ENCODE results near the gene PCAT6. TPM values are rescaled to one million over a fixed set of nuclear protein-coding genes. Genes with fewer than 3 reads are reported as not detected.
A peak's percentile ranks its signal among the peaks of the same experiment; 100 is the strongest.

PCAT6 gene
- total RNA-seq, 1 donor = 0.72 TPM

DNA sequence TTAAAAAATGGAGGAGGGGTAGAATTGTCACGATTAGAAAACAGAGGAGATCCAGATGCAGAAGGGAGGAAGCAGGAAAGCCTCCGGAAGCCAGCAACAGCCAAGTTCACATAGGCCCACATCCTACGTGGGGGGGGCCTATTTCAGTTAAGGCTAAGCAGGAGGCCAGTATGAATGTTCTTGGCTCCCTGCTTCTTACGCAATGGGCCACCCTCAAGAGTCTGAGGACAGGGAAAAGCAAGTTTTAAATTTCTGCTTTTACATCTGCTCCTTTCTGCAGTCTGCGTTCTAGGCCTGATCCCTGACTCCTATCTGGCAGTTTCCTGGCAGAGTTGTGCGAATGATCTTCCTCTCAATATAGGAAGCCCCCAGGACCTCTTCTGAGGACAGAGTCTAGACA lies 47.6 kb downstream of the PCAT6 start:
- H3K27ac ChIP-seq (ENCODE audit: low read depth, low read length) = no peak overlapping the region
- no peaks in the 10 kb centered on the region for H3K9me3 ChIP-seq (ENCODE audit: low read depth, low read length)
- H3K27me3 ChIP-seq (ENCODE audit: insufficient read depth, low read length) = no peaks in the 10 kb centered on the region
- no peaks in the 10 kb centered on the region for H3K79me2 ChIP-seq (ENCODE audit: insufficient read depth, low read length)
- H3K4me1 ChIP-seq (ENCODE audit: insufficient read depth, low read length) = peaks cover 8% of the 10 kb centered on the region
- H4K20me1 ChIP-seq (ENCODE audit: insufficient read depth, low read length) = no peaks in the 10 kb centered on the region
- H3K4me3 ChIP-seq (ENCODE audit: insufficient read depth, low read length) = no peak overlapping the region
- no peak overlapping the region for H2AFZ ChIP-seq (ENCODE audit: low read length)
- no peak overlapping the region for H3K4me2 ChIP-seq (ENCODE audit: insufficient read depth, low read length)
- no peaks in the 10 kb centered on the region for H3K36me3 ChIP-seq (ENCODE audit: insufficient read depth, low read length)
- DNase-seq (ENCODE audit: insufficient read length, low spot score, missing footprints) = no peak
- TF ChIP-seq, protein P1, sequence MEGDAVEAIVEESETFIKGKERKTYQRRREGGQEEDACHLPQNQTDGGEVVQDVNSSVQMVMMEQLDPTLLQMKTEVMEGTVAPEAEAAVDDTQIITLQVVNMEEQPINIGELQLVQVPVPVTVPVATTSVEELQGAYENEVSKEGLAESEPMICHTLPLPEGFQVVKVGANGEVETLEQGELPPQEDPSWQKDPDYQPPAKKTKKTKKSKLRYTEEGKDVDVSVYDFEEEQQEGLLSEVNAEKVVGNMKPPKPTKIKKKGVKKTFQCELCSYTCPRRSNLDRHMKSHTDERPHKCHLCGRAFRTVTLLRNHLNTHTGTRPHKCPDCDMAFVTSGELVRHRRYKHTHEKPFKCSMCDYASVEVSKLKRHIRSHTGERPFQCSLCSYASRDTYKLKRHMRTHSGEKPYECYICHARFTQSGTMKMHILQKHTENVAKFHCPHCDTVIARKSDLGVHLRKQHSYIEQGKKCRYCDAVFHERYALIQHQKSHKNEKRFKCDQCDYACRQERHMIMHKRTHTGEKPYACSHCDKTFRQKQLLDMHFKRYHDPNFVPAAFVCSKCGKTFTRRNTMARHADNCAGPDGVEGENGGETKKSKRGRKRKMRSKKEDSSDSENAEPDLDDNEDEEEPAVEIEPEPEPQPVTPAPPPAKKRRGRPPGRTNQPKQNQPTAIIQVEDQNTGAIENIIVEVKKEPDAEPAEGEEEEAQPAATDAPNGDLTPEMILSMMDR (IDR thresholded peaks at IDR 0.05; ENCODE audit: extremely low read depth, low read depth, low read length) = no peak

DNA sequence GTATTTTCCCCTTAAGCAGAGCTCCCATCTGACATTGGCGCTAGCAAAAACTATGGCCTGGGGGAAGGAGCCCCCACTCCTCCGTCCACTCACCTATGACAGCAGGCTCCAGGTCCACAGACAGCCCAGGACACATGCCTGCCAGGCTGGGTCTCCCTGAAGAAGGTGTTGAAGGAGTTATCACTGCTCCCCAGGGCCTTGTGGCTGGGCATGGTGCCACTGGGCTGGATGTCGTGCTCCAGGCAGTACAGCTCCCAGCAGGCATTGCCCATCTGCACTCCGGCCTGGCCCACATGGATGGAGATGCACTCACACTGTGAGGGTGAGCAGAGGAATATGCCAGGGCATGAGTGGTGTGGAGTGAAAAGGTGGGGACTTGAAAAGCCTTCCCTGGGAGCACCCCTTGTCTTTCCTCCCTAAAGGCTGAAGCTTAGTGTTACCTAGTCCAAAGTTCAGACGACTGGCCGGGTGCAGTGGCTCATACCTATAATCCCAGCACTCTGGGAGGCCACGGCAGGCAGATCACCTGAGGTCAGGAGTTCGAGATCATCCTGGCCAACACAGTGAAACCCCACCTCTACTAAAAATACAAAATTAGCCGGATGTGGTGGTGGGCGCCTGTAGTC lies 48.1 kb downstream of the PCAT6 start:
- no peak overlapping the region for H3K27ac ChIP-seq (ENCODE audit: low read depth, low read length)
- no peaks in the 10 kb centered on the region for H3K36me3 ChIP-seq (ENCODE audit: insufficient read depth, low read length)
- H3K9me3 ChIP-seq (ENCODE audit: low read depth, low read length) = no peaks in the 10 kb centered on the region
- H3K27me3 ChIP-seq (ENCODE audit: insufficient read depth, low read length) = no peaks in the 10 kb centered on the region
- TF ChIP-seq, protein P1 (IDR thresholded peaks at IDR 0.05; ENCODE audit: extremely low read depth, low read depth, low read length) = no peak
- H3K4me3 ChIP-seq (ENCODE audit: insufficient read depth, low read length) = no peak overlapping the region
- DNase-seq (ENCODE audit: insufficient read length, low spot score, missing footprints) = no peak
- no peak overlapping the region for H2AFZ ChIP-seq (ENCODE audit: low read length)
- H3K79me2 ChIP-seq (ENCODE audit: insufficient read depth, low read length) = no peaks in the 10 kb centered on the region
- H3K4me1 ChIP-seq (ENCODE audit: insufficient read depth, low read length) = peaks cover 8% of the 10 kb centered on the region
- no peak overlapping the region for H3K4me2 ChIP-seq (ENCODE audit: insufficient read depth, low read length)
- H4K20me1 ChIP-seq (ENCODE audit: insufficient read depth, low read length) = no peaks in the 10 kb centered on the region

DNA sequence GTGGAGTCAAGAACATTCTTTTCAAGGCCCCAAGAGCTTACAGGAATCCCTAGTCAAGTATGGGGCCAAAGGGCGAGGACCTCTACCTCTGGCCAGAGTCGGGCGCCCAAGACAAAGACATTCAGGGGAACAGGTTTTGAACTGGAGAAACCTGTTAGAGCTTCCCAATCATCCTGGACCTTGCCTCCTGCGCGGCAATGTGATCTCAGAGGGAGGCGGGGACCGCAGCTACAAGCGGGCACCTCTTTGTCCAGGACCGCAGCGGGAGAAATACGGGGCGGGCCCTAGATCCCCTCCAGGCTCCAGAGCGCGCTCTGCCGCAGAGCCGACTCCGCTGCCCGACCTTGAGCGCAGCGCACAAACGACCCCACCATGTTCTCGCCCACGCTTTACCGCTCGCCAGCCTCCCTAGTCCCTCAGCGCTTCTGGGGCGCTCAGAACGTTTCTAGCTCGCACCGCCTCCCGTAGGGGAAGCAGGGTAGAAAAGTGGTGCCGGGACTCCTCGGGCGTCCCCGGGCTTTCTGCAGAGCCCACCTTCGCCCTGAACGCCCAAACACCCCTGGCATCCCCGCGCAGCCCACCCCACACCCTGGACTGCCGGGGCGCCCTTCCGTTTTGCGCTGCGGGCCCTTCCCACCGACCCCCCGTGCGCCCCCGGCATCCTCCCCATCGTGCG lies 50.1 kb downstream of the PCAT6 start:
- Histone ChIP-seq H3K4me2 (ENCODE audit: insufficient read depth, low read length) (peak overlapping the region; percentile 99), H3K36me3 (ENCODE audit: insufficient read depth, low read length) (no peaks in the 10 kb centered on the region), H3K4me3 (ENCODE audit: insufficient read depth, low read length) (peak overlapping the region; percentile 83), H2AFZ (ENCODE audit: low read length) (peak overlapping the region; percentile 93), H3K27me3 (ENCODE audit: insufficient read depth, low read length) (no peaks in the 10 kb centered on the region), H3K27ac (ENCODE audit: low read depth, low read length) (no peak overlapping the region), H3K79me2 (ENCODE audit: insufficient read depth, low read length) (no peaks in the 10 kb centered on the region), H4K20me1 (ENCODE audit: insufficient read depth, low read length) (no peaks in the 10 kb centered on the region), H3K9me3 (ENCODE audit: low read depth, low read length) (no peaks in the 10 kb centered on the region), H3K4me1 (ENCODE audit: insufficient read depth, low read length) (peaks cover 8% of the 10 kb centered on the region)
- no peak for DNase-seq (ENCODE audit: insufficient read length, low spot score, missing footprints)
- TF ChIP-seq, protein P1 (IDR thresholded peaks at IDR 0.05; ENCODE audit: extremely low read depth, low read depth, low read length) = no peak

Small RNA genes lying within 50 kb of the gene (small RNA-seq; reads per million reads assigned to genes)
- not detected for gene AC098934.3

Other genes with a start within 250 kb of the PCAT6 start
- under 0.01 TPM in 1 of 2 replicates, not detected in the other for gene SYT2, start 100.5 kb upstream of the PCAT6 start, total RNA-seq
- gene KDM5B, start 2.5 kb upstream of the PCAT6 start, total RNA-seq = 113 and 124 TPM in 2 replicates
- 7.2 and 8.0 TPM in 2 replicates for gene RABIF, start 78.2 kb downstream of the PCAT6 start, total RNA-seq
- gene KLHL12, start 116.3 kb downstream of the PCAT6 start, total RNA-seq = 23.2 and 28.0 TPM in 2 replicates
- 91.9 and 104 TPM in 2 replicates for gene ADIPOR1, start 147.4 kb downstream of the PCAT6 start, total RNA-seq
- gene CYB5R1, start 156.3 kb downstream of the PCAT6 start, total RNA-seq = 49.2 and 60.8 TPM in 2 replicates
- 116 and 118 TPM in 2 replicates for gene TMEM183A, start 196.4 kb downstream of the PCAT6 start, total RNA-seq
- gene PPFIA4, start 215.5 kb downstream of the PCAT6 start, total RNA-seq = 8.0 and 10.9 TPM in 2 replicates

Measured in osteoblast (primary cell).